KOPT-K1 (cell line): Measurements from ENCODE around the gene PLAAT4.
"Not testable (repeated sequence)": the region's sequence is repeated elsewhere in the genome, so short reads cannot be mapped to it uniquely, and the experiment has no call there.

Experiments used
- H3K27ac ChIP-seq: fragments of 200-600 bp; sonication (generic); 2 replicates; pipeline ENCODE4 v1.5.1; 2016; ENCODE audit warnings: antibody characterized with exemption, mild to moderate bottlenecking, low read depth, low read length; ENCODE audit not compliant: poor library complexity, severe bottlenecking
- H3K36me3 ChIP-seq: fragments of 200-600 bp; sonication (generic); 2 replicates; pipeline ENCODE4 v1.5.1; 2017; ENCODE audit warnings: antibody characterized with exemption, mild to moderate bottlenecking, low read length, moderate library complexity; ENCODE audit not compliant: insufficient read depth
- H3K9me3 ChIP-seq: fragments of 200-600 bp; sonication (generic); 2 replicates; pipeline ENCODE4 v1.5.1; 2017; ENCODE audit warnings: antibody characterized with exemption, low read length, mild to moderate bottlenecking; ENCODE audit not compliant: insufficient read depth, poor library complexity, severe bottlenecking

PLAAT4 gene

DNA sequence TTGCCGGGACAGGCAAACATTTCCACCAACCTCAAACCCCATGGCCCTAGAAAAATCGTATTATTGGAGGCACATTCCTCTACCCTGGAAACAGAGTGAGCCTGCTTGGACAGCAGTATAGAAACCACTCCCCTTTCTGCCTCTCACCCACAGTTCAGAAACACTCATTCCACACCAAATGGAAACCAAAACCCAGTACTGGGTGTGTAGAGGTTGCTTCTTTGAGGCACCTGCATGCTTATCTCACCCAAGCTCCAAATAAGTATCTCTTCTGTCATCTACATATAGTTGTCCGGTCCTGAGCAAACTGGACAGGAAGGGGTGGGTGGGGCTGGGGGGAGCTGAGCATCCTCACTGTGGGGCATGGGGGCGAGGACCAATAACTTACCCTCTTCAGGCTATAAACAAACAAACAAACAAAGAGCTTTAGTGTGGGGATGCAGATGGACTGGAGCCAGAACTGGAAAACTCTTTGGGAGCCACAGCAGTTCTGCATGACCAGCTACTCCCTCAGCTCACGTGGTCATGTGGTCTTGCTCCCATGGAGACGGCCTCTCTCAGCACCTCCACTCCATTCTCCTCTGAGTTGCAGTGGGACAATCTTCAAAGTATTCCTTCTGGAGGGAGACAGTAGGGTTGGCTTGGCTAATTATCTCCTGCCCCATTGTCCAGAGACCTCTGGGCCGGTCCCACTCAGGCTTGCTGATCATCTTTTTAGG is 27.6 kb downstream of the PLAAT4 start:
- H3K27ac ChIP-seq, result no peak overlapping the region
- no peaks in the 10 kb centered on the region for H3K9me3 ChIP-seq

DNA sequence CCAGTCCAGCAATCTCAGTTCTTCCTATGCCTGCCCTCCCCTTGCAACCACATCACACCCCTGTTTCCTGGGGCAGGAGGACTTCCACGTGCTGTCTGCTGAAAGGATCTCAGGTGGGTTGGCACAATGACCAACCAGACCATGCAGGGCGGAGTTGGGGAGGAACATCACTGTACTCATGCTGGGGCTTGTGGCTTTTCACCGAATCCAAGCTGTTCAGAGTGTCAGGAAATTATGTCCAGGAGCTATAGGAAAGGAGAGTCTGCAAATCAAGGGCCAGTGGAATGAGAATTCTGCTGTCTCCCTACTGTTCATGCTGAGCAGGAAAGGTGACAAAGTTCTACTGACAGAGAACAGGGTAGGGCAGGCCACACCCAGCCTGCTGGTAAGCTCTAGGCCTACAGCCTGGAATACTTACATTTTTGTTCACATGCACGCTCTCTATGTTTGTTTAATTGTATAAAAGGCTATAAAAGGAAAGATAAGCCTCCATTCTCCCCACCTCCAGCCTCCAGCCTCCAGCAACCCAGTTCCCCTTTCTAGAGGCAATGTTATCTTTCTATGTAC is 28.3 kb downstream of the PLAAT4 start:
- Histone ChIP-seq H3K9me3 (no peaks in the 10 kb centered on the region), H3K27ac (no peak overlapping the region)

More for the DNA sequence above, 27.6 kb downstream of the PLAAT4 start:
- H3K36me3 ChIP-seq, result no peaks in the 10 kb centered on the region

DNA sequence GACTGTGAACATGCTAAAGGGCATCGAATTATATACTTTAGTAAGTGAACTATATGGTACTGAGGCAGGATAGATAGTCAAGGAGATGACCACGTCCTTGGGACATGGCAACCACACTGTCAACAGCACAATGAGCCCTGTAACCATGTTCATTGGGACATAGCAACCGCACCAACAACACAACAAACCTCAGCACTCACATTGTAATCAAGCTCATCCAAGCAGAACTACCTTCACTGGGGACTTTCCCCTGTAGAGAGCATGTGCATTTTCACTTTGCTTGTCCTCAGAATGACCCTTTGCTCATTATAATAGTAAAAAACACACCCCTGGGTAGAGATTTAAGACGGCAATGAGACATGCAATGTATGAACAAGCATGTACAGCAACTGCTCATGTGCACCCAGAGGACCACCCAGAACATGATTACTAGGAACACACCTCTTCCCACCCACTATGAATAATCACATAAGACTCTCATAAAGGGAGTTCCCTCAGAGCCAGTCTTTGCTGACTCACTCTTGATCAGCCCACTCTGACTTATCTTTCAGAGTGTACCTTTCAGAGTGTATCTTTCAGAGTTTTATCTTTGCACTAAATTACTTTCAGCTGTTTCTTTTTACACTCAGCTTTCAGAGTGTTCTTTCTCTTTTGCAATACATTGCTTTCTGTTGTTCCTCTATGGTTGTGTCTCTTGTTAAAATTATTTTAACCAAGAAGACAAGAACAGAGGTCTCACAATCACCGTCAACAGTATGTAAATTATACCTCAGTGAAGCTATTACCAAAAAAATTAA is 30.6 kb downstream of the PLAAT4 start:
- H3K27ac ChIP-seq, result no peak overlapping the region
- no peaks in the 10 kb centered on the region for H3K36me3 ChIP-seq
- H3K9me3 ChIP-seq, result no peaks in the 10 kb centered on the region

More for the DNA sequence above, 28.3 kb downstream of the PLAAT4 start:
- no peaks in the 10 kb centered on the region for H3K36me3 ChIP-seq

DNA sequence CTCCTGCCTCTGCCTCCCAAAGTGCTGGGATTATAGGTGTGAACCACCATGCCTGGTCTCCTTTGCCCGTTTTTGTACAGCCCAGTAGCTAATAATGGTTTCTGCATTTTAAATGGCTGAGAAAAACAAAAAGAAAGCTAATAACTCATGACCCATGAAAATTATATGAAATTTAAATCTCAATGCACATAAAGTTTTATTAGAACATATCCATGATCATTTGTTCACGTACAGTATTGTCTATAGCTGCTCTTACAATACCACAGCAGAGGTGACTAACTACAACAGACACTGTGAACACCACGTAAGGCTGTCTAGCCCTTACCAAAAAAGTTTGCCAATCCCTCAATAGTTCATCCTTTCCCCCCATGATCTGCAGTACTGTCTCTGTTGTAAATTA is 33.0 kb downstream of the PLAAT4 start:
- H3K27ac ChIP-seq, result no peak overlapping the region

DNA sequence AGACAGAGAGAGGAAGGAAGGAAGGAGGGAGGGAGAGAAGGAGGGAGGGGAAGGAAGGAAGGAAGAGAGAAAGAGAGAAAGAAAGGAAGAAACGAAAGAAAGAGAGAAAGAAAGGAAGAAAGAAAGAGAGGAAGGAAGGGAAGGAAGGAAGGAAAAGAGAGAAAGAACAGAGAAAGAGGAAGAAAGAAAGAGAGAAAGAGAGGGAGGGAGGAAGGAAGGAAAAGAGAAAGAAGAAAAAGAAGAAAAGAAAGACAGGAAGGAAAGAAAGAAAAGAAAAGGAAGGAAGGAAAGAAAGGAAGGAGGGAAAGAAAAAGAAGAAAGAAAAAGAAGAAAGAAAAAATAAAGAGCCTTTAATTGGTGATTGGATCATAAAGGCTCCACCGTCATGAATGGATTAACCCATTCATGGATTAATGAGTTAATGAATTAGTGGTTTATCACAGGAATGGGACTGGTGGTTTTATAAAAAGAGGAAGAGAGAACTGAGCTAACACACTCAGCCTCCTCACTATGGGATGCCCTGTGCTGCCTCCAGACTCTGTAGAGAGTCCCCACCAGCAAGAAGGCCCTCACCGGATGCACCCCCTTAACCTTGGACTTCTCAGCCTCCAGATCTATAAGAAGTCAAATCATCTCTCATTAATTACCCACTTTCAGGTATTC is 35.5 kb downstream of the PLAAT4 start:
- Histone ChIP-seq H3K27ac (no peak overlapping the region), H3K9me3 (no peaks in the 10 kb centered on the region), H3K36me3 (no peaks in the 10 kb centered on the region)

More for the DNA sequence above, 33.0 kb downstream of the PLAAT4 start:
- Histone ChIP-seq H3K9me3 (no peaks in the 10 kb centered on the region), H3K36me3 (no peaks in the 10 kb centered on the region)

DNA sequence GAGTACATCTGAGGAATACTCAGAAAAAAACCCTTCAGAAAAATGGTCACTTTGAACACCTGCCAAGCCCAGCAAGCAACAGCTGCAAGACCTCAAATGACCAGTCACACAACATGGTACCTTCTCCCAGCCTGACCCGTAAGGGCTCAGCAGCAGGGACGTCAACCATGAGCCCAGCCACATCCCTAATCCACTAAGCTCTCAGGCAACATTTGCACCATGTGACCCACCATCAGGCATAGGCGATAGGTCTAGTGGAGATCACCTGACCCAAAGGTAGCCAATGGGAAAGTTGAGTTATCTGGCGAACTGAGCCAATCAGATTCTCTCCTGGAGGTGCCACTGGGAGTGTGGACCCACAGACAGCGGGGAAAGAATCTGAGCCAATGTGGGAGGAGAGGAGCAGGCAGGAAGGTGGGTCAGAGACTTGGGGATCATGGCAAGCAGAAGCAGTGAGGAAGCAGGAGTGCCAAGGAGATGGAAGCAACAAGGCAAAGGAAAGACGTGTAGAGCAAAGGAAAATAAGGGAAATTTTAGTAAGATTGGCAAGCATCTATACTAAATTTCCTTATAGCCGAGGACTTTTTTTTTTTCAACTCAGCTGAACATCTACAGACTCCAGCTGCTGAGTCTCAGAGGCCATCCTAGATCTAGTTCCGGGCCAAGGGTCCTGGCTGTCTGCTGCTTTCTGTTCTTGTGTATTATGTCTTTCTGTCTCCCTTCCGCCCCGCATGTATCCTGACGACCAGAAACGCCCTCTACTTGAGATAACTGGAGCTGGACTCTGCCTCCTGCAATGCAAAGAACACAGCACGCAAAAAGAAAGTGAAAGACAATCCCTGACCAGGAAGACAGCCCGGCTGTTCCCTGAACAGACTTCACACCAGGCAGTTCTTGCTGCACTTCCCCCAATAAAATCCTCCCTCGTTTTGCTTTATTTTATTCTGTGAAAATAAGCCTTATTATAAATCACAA is 37.6 kb downstream of the PLAAT4 start:
- H3K9me3 ChIP-seq, result no peaks in the 10 kb centered on the region
- peak overlapping the region; percentile 49 for H3K27ac ChIP-seq
- no peaks in the 10 kb centered on the region for H3K36me3 ChIP-seq

DNA sequence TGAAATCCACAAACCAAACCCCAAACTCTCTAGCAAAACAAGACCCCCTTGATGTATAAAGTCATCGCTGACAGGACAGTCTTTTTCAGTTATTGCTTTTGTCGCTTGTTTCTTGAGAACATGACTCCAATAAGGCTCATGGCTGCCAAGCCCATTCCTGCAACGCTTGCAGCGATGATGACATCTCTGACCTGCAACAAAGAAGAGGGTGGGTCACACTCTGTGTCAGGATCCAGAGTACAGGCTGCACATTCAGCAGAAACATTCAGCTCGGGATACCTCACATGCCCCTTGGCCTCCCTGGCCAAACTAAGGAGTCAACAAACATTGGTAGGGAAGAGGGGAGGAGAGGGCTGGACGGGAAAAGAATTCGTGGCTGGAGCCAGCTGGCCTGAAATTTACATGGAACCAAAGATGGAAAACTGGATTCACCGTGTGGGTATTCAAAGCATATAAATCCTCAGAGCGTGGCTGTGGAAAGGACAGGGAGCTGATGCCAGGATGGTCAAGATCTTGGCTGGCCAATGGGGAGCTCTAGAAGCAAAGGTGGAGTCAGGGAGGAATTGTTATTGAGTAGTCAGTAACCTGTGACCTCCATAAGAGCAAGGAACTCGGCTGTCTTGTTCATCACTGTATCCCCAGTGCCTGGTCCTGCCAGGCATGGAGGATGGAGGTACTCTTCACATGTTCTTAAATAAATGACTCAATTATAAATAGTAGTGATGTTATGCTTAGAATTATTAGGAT is 38.4 kb downstream of the PLAAT4 start:
- Histone ChIP-seq H3K9me3 (peaks cover 4% of the 10 kb centered on the region), H3K36me3 (no peaks in the 10 kb centered on the region), H3K27ac (peak overlapping the region; percentile 49)

DNA sequence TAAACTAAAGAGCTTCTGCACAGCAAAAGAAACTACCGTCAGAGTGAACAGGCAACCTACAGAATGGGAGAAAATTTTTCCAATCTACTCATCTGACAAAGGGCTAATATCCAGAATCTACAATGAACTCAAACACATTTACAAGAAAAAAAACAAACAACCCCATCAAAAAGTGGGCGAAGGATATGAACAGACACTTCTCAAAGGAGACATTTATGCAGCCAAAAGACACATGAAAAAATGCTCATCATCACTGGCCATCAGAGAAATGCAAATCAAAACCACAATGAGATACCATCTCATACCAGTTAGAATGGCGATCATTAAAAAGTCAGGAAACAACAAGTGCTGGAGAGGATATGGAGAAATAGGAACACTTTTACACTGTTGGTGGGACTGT is 42.3 kb downstream of the PLAAT4 start:
- H3K27ac ChIP-seq, H3K36me3 ChIP-seq: not testable (repeated sequence)
- H3K9me3 ChIP-seq, result peaks cover 24% of the 10 kb centered on the region

DNA sequence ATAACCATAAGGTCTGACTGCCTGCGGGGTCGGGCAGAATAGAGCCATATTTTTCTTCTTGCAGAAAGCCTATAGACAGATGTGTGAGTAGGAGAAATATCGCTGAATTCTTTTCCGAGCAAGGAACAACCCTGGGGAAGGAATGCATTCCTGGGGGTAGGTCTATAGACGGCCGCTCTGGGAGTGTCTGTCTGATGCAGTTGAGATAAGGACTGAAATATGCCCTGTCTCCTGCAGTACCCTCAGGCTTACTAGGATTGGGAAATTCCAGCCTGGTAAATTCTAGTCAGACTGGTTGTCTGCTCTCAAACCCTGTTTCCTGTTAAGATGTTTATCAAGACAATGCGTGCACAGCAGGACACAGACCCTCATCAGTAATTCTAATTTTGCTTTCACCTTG is 44.6 kb downstream of the PLAAT4 start:
- H3K9me3 ChIP-seq, result peaks cover 24% of the 10 kb centered on the region
- not testable (repeated sequence) for H3K36me3 ChIP-seq, H3K27ac ChIP-seq

DNA sequence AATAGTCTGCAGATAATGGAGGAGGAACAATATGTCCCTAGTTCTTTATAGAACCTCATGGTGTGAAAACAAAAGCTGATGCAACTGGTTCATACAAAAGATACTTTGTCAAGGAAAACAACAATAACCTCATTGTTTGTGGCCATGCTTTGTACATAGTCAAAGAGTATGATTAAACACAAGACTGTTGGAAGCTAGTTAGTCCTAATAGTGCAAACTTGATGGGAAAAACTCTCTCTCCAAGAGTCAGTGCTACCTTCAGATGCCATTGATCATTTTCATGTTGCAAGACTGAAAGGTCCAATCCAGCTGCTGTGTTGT is 46.7 kb downstream of the PLAAT4 start:
- H3K27ac ChIP-seq, result no peak overlapping the region
- H3K36me3 ChIP-seq, result no peaks in the 10 kb centered on the region

DNA sequence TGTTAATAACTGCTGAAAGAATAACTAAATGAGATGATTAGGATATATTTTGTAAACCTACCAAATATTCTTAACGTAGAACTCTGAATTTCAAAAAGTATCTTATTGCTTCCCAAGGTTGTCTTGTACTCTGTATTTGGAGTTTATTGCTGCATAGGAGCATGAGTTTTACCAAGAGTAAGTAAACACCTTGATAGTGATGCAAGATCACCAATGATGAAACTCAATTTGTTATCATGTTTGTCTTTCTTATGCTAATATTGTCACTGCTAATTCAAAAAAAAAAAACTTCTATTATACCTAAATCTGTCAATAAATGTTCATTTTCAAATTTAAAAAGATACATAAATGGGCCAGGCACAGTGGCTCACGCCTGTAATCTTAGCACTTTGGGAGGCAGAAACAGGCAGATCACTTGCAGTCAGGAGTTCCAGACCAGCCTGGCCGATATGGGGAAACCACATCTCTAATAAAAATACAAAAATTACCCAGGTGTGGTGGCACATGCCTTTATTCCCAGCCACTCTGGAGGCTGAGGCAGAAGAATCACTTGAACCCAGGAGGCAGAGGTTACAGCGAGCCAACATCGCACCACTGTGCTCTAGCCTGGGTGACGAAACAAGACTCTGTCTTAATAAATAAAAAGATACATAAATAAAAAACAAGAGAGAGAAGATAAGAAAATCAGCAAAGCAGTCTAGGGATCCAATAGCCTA is 50.0 kb downstream of the PLAAT4 start:
- H3K27ac ChIP-seq, result no peak overlapping the region
- no peaks in the 10 kb centered on the region for H3K36me3 ChIP-seq

More for the DNA sequence above, 46.7 kb downstream of the PLAAT4 start:
- H3K9me3 ChIP-seq, result peaks cover 24% of the 10 kb centered on the region

DNA sequence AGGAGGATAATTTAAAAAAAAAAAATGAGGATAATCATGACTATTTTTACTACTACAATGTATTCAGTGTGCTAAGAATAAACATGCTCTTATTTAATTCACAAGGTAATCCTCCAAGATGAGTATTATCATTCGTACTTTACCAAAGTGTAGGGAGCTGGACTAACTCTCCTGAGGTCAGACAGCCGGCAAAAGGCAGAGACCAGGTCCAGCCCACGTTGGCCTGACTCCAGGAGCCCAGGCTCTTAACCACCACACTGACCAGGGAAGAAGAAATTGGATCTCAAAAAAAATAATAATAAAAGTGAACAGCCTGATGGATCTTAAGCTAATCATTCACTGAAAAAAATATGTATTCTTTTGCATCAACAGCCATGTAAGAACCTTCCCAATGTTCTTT is 52.4 kb downstream of the PLAAT4 start:
- H3K27ac ChIP-seq, result no peak overlapping the region

More for the DNA sequence above, 50.0 kb downstream of the PLAAT4 start:
- H3K9me3 ChIP-seq, result peaks cover 5% of the 10 kb centered on the region

DNA sequence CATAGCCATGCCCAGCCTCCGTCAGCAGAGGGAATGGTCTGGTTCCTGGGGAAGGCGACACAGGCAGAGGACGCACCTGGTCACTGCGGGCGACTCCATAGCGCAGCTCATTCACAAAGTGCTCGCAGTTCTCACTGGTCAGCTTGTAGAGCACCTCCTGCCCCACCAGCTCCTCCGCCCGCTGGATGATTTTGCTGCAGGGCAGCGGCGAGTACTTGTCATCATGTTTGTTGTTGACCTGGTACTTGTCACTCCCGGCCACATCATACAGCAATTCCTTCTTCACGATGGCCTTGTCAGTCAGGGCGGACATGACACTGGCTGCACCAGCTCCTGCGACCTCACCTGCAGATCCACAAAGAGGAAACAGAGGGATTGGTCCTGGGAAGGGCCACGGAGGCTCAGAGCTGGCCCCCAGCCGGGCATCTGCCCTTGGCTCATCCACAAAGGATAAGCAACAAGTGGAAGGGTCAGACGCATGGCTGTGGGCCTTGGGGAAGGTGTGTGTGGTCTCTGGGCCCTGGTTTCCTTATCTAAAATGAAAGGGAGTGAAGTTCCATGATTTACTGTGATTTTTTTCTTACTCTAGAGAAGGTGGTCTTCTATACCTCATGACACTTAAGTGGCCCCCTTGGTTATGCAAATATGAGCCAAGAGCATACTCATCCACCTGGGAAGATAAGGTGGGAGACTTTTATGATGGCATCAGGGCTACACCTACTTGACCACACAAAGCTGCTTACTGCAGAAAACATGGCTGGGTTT is 53.6 kb downstream of the PLAAT4 start:
- Histone ChIP-seq H3K9me3 (no peaks in the 10 kb centered on the region), H3K36me3 (no peaks in the 10 kb centered on the region)

More for the DNA sequence above, 52.4 kb downstream of the PLAAT4 start:
- Histone ChIP-seq H3K9me3 (no peaks in the 10 kb centered on the region), H3K36me3 (no peaks in the 10 kb centered on the region)

More for the DNA sequence above, 53.6 kb downstream of the PLAAT4 start:
- no peak overlapping the region for H3K27ac ChIP-seq
